Ecto neural progenitor cell (in vitro differentiated cells): ENCODE measurements around the gene PTCHD4.
A peak's percentile ranks its signal among the peaks of the same experiment; 100 is the strongest.

Source experiments
- DNase-seq: peaks from one replicate; pipeline ENCODE4 v3.0.0-alpha.2; 2018; ENCODE audit warnings: low spot score

Gene PTCHD4

DNA sequence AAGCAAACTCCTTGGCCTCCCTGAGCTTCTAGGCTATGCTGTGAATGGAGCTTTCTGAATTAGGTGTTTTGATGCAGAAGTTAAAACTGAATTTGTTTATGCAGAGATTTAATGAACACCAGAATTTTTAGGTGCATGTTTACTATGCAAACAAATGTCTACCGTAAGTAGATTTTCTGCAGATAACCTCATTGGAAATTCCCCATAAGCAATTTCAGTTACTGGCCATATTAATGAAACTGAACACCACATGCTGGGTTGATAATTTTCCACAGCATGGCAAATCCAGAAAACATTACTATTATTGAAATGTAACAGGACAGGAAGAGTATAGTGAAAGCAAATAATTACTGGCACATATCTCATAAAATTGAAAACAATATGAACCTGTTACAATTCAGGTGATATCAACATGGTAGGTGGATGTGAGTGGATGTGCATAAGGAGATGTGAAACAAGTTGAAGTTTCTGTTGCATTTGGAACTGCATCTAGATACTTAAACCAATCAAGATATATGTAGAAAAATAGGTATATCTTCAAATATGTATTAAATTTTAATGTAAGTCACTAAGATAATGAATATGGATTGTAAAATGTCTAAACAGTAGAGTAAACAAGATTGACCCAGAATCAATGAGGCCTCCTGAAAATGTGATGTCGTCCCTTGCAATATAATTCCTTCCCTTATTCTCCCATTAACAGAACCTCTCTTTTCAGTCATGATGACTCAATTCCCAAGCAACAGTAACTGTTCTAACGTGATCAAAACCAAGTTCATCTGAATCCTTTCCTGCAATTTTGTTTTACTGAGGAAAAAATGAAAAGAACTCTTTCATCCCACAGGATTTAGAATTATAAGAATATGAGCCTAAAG lies 11.0 kb downstream of the PTCHD4 start:
- no peak for DNase-seq

DNA sequence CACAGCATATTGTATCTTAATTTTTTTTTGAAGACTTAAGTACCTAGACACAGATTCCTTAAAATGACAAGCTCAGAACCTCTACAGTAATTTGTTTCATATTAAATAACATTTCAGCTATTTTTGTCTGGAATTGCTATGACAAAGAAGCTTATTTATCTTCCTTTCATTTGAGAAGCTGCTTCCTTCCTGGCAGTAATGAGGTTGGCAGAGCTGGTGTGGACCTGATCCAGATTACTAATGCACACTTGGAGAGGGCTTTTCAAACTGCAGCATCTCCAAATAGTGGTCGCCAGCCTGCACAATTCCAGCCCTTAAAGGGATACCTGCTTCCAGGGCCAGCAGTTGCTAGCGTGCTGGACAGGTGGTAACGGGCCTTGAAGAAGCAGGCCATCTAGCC lies 12.1 kb downstream of the PTCHD4 start:
- DNase-seq, result no peak

DNA sequence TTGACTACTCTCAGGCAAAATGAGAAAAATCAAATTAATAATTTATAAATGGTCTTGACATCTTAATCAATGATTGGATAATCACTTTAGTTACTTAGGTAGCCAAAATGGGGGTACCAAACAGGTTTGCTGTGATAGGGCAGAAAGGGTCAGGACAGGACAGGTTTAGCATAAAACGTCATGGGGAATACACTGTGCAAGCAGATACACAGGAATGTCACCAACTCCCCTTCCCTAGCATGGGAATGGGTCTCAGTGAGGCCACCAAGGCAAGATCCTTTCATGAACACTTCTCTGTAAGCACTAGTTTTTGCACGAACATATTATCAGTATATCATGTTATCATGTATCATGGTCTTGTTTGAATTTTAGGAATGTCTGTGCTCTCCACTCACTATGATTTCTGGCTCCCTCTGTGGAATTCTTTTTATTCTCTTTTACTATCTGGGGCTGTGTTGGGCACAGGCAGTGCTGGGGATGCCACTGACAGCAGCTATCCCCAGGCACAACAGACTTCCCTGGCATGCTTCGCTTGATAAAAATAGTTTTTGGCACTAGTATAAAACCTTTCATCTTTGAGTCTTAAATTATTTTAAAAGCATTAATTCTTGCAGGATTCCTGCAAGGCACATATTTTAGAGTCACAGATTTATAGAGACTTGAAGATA lies 18.3 kb downstream of the PTCHD4 start:
- DNase-seq, result no peak

DNA sequence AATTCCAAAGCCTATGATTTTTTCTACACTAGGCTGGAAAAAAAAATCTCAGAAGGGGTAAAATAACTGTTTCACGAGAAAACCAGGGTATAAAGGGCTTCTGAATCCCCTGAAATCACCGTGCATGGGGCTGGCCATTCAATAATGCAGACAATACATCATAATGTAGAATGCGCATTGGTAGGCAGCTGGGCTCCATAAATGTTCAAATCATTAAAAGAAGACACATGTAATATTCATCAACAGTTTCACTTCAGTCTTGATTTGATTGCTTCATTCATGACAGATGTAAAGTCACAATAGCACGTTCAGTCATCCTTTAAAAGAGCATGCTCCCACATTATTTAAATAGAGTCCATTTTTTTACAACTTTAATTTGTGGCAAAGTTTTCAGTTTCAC lies 20.5 kb downstream of the PTCHD4 start:
- no peak for DNase-seq

DNA sequence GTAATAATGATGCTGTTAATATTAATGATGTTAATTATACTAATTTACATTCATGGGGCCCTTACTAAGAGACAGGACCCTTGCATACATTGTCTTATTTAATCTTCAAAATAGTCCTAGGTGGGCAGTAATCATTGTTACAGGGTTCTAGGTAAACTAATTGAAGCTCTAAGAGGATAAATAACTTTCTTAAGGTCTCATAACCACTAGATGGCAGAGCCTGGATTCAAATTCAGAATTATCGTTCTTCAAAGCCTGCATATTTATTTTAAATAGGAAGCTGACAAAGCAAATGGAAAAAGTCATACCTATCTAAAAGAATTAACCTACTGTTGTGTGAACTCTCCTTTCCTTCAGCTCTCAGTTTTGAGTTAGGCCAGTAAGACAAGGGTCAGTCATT lies 23.5 kb downstream of the PTCHD4 start:
- DNase-seq, result no peak

DNA sequence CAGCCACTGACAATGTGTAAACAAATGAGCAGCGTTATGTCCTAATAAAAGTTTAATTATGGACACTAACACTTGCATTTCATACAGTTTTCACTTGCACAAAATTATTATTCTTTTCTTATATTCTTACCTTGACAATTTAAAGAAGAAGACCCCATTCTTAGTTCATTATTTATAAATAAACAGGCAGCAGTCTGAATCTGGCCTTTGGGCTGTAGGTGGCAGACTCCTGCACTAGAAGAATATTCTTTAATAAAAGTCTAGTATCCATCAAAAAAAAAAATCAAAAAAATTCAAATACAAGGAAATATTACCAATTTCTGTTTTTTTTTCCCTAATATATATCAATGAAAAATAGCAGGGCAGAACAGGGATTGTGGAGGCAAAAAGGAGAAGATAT lies 24.8 kb downstream of the PTCHD4 start:
- DNase-seq, result no peak

DNA sequence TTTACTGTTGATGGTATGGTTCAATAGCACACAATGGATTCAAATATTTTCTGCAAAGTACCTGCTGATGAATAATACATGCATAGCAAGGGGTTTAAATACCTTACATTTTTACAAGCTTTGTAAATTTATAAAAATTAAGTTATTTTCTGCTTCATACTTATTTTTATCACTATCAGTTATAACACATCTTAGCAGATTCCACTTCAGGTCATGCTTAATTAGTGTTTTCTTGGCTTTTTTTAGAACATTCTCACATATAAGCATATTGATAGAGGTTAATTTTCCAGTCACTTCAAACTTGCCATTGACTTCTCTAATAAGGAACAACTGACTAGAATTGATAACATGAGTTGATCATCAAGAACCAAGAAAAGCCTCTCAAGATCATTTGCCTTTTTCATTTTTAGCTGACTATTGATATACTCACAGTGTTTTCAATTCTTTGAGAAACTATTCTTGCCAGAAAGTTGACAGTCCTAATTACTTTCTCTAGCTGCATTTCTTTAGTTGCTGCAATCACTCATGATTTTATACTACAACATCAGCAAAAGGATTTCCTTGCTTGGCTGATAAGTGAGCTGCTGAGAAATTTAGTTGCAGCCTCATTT lies 25.8 kb downstream of the PTCHD4 start:
- DNase-seq, result no peak

DNA sequence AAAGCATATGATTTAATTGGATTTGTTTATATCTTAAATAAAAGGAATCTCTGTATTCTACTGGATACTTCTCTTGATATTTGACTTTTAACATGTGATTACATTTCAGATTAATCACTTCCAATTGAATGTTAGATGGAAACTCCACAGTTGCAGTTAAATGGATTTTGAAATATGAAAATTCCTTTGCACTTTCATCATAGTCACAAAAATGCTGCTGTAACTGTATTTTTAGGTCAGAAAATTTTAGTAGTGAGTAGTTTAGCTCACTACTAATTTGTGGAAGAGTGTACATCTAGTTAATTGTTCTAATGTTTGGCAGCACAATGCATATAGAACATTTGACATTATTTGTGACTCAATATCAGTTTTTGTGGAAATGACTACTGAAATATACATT lies 26.8 kb downstream of the PTCHD4 start:
- DNase-seq, result no peak

DNA sequence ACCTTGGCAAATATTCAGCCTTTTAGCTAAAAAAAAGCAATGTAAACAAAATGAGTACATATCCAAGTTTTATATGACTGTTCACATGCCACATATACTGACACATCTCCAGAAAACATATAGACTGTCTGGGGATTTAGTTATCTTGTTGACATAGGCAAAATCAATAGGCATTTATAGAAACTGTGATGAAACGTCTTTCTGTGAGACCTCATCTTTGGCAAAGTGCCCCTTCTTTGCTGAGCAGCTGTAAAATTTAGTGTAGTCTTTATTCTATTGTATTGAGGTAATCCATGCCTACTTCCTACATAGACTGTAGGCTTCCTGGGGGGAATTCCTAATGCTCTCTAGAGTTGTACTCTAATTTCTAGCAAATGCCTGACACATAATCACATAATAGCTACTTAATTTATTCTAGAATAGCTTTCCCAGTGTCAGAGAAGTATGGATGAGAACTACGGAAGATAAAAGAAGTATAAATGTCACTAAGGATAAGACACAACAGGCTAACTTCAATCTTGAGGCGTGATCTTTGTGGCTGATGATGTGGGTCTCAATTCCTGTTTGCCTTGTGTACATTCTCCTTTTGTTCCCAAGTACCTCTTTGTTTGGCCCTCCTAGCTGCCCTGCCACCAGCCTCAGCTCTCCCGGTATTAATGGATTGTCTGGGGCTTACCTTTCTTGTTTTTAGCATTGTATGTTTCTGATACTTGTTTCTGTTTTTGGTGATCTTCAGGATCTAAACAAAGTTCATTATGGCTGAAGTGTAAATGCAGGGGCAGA lies 30.6 kb downstream of the PTCHD4 start:
- no peak for DNase-seq

DNA sequence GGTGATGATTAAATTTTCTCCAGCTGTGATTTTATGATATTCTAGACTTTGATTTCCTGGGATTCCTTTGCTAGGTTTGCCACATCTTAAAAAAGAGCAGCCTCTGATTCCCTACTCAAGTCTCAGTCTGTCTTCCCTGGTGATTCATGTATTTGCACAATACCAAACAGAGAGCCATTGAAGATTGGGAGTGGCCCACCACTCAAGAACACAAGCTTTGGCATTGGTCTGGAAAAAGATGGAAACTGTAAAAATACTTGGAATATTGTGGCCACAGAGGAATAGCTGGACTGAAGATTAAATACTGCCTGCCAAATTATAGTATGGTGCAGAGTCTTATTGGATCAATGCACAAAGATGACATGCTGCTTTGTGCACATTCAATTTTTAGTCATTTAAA lies 32.9 kb downstream of the PTCHD4 start:
- no peak for DNase-seq

DNA sequence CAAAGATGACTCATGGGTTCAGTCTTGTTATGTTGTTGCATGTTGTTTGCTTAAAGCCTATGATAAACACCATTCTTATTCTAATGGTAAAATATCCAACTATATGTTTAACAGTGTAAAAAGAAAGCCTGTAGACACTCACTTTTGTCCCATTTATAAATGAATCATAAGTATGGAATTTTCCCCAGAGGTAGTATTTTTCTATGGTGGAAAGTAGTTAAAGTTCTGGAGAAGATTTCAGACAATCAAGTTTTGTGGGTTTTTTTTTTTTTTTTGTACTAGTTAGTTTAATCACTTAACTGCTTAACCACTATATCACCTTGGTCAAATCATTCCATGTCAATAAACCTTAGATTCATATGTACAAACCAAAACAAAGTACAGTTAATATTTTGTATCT lies 35.8 kb downstream of the PTCHD4 start:
- no peak for DNase-seq

DNA sequence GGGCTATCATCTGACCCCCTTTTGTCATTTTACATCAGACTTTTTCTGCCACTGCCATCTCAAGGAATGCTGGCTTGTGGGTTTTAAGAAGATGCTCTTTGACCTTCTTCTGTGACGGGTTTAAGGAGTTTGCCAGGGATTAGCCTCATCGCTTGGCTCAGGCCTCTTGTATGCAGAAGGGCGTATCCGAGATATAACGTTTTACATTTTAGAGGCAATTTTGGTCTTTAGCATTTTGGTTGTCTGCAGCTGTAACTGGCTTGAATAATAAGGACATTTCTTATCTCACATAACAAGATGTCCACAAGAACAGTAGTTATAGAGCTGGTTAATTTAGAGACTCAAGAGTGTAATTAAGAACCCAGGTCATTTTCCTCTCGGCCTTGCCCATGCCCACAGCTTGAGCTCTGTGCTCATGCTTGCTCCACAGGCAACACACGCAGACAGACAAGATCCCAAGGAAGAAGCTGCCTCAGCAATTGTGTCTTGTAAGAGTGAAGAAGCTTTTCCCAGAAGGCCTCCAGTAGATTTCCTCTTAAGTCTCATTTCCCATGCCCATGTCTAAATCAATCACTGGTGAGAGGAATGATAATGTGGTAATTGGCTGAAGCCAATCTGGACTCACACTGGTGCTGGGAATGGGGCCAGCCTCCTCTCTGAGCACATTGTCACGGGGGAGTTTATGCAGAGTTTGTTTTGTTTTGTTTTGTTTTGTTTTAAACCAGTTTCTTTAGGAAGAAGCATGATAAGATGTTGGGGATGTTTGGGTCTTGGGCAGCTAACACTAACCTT lies 36.8 kb downstream of the PTCHD4 start:
- no peak for DNase-seq

DNA sequence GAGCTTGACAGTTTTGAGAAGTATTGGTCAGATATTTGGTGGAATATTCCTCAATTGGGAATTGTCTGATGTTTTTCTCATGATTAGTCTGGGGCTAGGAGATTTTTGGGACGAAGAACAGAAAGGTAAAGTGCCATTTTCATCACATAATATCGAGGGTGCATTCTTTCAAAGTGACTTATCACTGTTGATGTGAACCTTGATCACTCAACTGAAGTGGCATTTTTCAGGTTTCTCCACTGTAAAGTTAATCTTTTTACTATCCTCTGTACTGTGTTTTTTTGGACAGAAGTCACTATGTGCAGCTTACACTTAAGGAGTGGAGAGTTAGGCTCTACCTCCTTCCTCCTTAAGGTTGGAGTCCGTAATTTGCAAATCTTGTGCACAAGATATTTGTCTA lies 39.2 kb downstream of the PTCHD4 start:
- DNase-seq, result no peak

DNA sequence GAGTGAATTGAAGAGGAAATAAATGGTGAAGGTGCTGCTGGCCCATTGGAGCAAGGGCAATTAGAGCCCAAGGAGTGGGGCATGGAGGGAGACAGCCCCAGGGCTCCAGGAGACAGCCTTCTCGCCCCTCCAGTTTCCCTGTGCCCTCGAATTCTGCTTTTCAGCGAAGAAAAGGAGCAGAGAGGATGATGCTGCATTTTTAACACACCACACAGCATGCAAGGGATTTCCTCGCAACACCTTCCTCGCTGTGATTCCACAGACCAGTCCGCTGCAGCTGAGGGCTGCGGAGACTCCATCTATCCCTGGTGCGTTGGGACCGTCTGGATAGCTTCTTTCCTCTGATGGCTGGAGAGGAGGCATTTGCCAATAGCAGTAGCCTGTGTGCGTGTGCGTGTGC lies 41.7 kb downstream of the PTCHD4 start:
- peak; percentile 53 for DNase-seq

DNA sequence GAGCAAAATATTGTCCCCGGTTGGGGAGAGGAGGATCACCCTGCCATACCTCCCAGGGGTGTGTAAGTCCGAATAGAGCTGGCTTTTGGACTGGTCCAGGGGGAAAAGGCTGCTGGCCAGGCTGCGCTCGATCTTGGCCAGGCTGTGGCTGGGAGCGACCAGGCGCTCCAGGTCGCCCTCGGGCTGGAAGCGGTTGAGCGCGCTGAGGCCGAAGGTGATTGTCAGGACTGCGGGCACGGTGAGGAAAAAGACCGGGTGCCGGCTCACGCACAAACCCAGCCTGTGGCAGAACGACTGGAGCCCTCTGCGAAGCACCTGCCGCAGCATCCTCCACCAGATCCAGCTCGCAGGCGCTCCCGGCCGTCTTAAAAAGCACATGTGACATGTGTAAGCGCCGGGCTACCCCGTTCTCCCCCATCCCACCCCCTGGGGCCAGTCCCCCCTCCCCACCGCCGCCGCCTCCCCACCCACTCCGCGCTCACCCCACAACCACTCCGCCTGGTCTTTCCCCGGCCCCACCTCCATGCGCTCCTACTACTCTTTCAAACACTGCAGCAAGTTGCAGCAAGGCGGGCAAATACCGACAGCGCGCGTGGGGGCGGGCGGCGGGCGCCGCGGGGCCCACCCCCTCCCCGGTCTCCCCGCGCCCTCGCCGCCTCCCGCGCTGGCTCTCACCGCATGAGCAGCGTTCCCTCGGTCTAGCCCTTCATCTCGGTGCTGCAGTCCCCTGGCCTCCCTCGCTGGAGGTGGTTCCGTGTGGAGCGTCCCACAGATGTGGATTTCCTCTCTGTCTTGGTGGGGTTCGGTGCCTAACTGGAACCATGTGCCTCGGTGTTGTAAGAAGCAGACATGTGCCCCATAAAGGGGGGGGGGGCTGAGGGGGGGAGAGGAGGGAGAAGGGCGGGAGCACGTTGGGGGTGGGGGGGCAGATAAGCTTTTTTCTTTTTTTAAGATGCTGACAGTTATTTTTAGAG lies 42.4 kb downstream of the PTCHD4 start:
- DNase-seq, result peak; percentile 66

DNA sequence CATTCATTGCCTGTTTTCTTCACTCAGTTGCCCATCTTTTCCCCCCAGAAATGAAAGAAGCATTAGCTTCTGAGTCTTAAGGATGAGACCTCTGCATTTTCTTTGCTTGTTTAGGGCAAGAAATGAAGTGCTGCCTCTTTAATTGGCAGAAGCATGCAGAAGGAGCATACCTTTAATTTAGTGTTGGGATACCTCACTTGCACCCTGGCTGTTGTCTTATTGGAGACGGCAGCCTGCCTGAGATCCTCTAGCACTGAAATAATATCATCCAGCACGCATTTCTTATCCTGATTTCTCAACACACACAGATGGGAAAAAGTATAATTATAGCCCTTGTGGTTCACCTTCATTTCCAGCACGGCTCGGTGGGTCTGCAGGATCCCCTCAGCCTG lies 43.1 kb downstream of the PTCHD4 start:
- no peak for DNase-seq

DNA sequence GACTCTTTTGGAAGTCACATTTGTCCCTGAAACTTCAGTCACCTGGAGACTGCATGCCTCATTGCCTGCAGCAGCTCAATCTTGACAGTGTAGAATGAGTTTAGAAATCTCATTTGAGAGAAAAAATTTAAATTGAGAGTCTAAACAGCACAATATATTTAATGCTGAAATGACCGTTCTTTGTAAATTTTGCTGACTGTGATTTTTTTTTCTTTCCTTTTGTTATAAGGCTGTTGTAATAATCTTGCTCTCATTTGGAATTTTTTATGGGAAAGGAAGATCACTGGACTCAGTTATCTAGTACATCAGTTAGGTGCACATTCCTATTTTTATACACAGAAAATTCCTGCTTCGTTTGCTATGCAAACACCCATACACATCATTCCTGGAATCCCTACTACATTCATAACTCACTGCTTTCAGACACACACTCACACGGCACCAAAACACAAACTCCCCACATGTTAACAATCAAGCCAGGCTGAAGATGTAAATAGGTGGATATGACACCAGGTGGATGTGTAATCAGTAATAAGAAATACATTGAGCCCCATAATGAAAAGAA lies 43.8 kb downstream of the PTCHD4 start:
- no peak for DNase-seq

DNA sequence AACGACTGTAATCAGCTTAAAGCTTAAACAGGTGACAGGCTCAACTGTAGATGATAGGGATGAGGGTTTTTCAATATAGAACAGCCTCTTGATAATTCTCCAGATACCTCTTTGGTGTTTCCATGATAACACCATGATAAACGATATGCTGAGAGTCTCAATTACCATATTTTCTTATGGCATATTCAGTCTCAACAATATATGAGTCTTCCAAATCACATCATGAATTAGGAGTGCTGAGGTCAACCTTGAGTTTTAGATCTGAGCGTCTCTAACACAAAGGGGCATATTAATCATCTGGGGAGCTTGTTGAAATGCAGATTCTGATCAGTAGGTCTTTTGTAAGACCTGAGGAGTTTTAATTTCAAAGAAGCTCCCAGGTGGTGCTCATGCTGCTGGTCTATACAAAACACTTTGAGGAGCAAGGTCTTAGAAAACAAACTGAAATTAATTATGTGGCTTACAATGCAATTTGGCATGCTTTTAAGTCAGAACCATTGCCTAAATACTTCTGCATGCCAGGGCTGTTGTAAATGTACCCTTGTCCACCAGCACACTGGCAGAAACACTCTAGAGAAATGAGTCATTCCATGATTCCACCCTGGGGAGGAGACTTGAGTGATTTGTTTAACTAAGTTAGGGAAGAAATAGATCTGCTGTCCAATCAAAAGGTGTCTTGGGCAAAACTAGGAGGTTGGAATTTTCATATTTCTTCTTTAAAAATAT lies 49.6 kb downstream of the PTCHD4 start:
- DNase-seq, result no peak
